Loucy (cell line): Measurements from ENCODE around the gene ATP5PD.

Experiments used
- EZH2phosphoT487 ChIP-seq: fragments of 200-600 bp; IDR thresholded peaks from 2 replicates; pipeline ENCODE4 v1.6.1; 2018; ENCODE audit warnings: antibody characterized with exemption, mild to moderate bottlenecking, moderate library complexity, borderline replicate concordance
- TF ChIP-seq, protein P1 (sequence below): fragments of 200-600 bp; sonication (generic); conservative IDR thresholded peaks from 2 replicates; pipeline ENCODE4 v1.5.1; 2014; ENCODE audit warnings: mild to moderate bottlenecking, antibody characterized with exemption, low read length

DNA sequence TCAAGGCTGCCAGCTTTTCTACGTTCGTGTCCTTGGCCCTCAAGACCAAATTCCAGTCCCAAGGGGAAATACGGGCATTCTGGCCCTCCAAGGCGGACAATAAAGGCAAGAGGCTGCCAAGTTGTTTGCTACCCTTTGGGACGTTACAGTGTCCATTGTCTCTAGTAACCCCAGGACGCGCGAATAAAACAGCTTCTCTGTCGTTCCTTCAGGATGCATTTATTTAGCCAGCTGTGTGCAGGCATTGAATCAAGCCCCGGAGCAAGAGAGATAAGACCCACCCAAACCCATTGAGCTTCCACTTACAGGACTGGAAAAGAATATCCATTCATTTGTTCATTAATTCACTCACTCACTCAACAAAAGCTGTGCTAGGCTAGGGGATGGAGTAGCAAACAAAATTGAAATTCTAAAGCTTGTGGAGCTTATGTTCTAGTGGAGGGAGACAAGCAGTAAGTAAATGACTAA lies 33.6 kb downstream of the ATP5PD start:
- TF ChIP-seq, protein P1, sequence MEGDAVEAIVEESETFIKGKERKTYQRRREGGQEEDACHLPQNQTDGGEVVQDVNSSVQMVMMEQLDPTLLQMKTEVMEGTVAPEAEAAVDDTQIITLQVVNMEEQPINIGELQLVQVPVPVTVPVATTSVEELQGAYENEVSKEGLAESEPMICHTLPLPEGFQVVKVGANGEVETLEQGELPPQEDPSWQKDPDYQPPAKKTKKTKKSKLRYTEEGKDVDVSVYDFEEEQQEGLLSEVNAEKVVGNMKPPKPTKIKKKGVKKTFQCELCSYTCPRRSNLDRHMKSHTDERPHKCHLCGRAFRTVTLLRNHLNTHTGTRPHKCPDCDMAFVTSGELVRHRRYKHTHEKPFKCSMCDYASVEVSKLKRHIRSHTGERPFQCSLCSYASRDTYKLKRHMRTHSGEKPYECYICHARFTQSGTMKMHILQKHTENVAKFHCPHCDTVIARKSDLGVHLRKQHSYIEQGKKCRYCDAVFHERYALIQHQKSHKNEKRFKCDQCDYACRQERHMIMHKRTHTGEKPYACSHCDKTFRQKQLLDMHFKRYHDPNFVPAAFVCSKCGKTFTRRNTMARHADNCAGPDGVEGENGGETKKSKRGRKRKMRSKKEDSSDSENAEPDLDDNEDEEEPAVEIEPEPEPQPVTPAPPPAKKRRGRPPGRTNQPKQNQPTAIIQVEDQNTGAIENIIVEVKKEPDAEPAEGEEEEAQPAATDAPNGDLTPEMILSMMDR, result no peak
- TF ChIP-seq EZH2phosphoT487, result no peak
